Fibroblast of skin of right quadriceps (primary cell): ENCODE measurements around the gene GLRX3.
A peak's percentile ranks its signal among the peaks of the same experiment; 100 is the strongest.
"Not testable (repeated sequence)": the region's sequence is repeated elsewhere in the genome, so short reads cannot be mapped to it uniquely, and the experiment has no call there.

ENCODE experiments used
- DNase-seq: peaks from one replicate; pipeline ENCODE4 v3.0.0-alpha.2; 2013

GLRX3 gene

DNA sequence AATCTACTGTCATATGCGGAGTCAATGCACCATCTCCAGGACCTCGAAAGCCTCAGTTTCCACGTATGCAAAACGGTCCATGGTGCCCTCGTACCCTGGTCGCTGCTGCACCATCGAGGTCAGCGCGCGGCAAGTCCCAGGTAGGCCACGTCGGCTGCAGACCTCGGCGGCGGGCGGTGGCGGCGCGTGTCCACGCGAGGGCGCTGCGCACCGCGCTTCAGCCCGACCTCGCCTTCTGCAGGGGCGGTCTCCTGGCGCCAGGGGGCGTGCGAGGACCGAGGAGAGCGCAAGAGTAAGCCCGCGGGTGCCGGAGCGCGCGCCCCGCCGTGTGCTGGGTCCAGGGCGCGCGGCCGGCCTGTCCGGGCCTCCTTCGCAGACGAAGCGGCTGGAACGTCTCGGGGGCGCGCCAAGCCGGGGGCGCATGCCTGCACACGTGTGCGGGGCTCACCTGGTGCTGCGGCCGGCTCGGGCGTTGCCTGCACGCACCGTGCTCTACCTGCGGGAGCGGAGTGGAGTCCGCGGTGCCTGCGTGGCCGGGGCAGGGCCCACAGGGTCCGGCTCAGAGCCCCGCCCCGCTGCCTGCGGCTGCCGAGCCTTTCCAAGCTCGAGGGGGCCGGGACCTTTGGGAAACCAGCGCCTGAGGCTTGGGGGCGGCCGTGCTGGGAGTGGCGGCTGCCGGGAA is 54.0 kb downstream of the GLRX3 start:
- DNase-seq, result peak; percentile 82

DNA sequence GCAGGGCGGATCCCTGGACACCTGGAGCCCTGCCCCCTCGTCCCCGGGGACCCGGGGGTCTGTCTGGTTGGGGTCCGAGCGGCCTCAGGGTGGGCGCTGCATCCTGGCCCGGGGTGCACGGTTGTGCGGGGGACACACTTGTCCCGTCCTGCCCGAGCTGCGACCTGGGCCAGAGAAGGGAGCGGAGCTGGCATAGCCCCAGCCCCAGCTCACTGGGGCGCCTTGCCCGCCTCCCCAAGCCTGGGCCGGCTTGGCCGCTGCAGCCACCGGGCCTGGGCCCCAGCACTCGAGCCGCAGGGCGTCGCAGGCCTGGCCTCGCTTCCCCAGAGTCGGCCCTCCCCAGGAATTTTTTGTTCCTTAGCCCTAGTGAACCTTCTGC is 54.5 kb downstream of the GLRX3 start:
- DNase-seq, result no peak

DNA sequence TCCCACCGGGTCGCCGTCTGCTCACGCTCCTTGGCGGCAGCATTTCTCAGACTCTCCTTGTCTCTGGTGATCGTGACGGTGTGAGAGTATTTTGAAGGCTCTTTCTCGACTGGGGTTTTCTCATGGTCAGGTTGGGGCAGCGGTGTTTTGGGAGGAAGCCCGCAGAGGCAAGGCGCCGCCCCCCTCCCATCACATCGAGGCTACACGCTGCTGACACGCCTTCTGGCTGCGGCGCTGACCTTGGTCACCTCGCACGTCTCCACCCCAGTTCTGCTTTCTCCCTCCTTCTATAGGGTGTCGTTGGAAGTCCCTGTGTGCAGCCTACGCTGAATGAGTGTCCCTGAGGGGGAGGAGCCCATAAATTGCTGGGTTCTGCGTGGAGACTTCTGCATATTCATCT is 55.2 kb downstream of the GLRX3 start:
- no peak for DNase-seq

DNA sequence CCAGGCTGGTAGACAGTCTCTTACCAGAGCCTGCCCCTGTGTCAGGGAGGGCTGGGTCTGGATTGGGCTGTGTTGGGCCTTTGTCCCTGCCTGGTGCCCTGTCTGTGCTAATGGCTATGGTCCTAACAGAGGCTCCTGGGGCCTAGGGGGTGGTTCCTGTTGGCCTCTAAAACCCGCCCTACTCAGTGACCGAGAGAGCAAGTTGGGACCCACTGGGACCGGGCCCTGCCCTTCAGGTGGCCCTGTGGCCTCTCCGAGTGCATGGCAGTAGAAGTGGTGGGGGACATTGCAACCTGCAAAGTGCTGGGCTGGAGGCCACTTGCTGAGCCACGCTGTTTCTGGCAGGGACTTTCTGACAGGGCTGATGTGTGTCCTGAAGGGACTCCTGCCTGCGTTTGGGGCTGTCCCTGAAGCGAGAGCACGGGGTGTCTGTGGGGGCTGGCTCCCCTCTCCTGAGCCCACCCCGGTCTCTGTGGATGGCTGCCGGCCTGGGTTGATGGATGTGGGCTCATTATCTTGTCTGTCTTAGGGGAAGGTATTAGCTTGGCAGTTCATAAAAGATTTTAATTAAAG is 56.2 kb downstream of the GLRX3 start:
- DNase-seq, result no peak

DNA sequence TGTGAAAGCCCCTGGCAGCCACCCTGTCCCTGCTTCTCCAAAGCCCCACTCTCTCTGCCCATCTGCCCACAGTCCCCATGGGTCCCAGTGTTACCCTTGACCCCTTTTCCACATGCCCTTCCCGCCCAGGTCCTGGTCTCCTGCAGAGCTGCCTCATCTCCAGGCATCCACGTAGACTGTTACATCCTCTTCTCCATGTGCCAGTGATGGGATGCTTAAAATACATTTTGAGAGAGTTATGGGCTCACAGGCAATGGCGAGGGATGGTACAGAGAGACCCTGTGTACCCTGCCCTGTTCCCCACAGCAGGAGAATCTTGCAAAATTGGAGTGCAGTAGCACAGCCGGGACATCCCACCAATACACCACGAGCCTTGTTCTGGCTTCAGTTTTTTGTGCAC is 56.8 kb downstream of the GLRX3 start:
- no peak for DNase-seq

DNA sequence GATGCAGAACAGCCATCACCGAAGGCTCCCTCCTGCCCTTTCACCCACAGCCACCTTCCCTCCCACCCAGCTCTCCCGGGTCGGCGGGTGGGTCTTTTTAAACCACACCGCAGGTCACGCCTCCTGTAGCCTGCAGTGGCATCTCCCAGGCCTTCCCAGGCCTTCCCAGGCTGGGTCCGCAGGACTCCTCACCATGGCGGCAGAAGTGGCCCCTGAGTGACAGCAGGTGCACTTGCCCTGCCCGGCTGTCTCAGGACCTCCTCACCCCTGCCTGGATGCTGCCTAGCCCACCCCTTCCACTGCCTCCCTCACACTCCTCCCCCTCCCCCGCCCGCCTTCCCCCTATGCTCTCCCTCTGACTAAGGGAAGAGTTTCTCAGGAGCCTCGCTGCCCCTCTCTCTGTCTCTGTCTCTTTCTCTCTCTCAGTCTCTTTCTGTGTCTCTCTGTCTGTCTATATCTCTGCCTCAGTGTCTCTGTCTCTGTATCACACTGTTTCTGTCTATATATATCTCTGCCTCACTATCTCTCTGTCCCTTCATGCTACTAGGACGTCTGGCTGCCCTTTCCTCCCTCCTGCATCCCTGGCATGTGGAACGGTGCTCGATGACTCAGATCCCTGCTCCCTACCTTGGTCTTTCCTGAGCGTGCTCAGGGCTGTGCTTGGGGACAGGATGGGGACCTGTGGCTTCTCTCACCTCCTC is 57.5 kb downstream of the GLRX3 start:
- no peak for DNase-seq

DNA sequence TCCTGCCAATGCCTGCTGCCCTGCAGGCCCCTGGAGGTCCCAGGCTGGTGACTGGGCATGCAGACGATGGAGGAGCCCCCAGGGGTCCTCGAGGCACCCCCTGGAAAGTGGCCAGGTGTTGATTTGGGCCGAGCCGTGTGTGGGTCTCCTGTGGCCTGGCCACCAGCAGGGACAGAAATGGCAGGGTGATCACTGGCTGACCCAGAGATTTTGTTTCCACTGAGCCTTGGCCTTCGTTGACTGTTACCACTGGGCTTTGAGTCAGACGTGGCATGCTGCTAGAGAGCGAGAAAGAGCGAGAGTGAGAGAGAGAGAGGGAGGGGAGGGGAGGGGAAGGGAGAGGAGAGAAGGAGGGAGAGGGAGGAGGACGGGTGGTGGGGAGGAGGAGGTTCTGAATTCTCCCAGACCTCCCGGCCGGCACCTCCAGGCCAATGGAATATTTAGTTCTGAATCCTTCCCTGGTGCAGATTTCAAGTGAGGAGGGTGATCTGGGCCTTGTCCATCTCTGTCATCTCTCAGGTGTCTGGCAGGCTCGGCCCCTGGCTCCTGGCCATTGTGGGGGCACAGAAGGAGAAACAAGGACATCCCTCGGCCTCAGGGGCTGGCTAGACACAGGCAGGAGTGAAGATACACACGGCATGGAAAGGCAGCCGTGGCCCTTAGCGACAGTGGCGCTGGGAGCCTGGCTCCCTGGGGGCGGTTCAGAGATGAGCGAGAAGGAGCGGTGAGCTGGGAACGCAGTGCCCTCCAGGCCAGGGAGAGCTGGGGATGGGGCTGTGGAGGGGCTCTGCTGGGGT is 58.2 kb downstream of the GLRX3 start:
- DNase-seq, result no peak

DNA sequence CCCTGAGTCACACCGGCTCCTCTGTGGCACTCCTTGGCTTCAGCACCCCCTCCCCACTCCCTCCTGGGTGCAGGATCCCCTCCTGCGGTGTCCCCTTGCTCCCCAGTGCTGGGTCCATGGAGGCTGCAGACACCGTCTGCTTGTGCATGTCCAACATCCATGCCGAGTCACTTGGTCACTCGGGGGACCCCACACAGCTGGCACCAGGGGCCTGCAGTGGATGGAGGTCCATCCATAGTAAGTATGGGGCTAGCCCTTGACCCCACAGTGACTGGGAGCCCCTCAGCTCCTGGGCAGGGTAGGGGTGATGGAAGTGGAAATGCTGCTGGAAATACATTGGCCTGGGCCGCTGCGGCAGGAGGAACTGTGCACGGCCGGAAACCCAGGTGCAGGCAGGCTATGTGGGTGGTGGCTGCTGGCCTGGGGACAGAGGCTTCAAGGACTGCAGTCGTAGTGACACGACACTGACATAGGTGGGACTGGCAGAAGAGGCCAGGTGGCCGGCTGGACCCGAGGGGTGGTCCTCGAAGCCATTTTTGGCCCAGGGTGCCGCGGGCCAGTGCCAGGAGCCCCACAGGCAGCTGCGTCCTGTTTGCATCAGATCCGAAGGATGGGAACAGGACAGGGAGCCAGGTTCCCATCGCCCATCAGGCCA is 58.9 kb downstream of the GLRX3 start:
- DNase-seq, result no peak

DNA sequence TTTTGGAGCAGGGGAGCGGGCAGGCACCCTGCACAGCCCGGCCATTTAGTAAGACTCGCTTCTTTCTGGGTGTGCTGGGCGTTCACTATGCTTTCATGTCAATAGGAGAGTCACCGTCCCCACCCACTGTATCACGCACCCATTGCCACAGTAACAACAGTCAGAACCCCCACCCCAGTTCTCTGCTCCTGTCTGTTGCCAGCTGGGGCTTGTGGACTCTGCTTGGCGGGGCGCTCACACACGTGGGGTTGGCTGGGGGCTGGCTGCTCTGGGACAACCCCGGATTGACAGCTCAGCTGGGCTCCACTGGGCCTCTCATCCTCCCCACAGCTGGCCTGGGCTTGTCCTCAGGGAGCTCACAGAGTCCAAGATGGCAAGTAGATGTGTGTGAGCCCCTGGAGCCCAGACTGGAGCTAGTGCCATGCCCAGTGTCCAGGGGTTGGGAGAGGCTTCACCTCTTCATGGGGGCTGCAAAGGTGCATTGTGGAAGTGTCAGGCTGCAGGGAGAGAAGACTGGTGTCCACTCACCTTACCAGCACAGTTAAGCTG is 59.6 kb downstream of the GLRX3 start:
- DNase-seq, result no peak

DNA sequence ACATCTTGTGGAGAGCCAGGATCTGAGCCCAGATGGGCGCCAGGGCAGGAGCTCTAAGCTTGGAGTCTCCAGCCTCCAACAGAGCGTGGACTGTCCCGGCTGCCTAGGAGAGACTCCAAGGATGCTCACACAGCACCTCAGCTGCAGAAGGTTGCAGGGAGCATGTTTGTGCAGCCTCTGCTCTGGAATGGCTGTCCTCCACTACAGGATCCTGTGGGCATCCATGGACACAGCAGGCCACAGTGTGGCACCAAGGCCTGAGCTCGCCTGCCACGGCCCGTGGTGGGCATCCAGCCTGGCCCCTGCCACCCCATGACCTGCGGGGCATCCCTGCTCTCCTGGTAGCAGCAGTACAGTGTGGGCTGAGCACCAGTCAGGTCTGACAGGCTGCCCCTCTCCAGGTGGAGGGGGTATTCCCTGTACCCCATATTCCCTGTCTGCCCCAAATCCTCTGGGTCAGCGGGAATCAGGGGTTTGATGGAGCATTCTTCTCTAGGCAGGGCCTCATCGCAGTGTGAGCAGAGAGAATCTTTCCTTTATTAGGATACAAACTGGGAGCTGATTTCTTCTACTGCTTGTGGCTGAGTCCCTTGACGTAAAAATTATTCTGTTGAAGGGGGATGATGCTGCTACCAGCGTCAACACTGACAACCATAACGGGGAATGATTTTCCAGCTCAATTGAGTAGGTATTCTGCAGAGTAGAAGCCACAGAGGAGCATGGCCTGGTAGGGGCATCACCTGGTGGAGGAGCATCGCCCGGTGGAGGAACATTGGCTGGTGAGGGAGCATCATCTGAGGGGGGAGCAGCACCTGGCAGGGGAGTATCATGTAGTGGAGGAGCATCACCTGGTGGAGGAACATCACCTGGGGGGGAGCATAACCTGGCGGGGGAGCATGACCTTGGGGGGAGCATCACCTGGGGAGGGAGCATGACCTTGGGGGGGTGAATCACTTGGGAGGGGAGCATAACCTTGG is 60.6 kb downstream of the GLRX3 start:
- DNase-seq, result no peak

DNA sequence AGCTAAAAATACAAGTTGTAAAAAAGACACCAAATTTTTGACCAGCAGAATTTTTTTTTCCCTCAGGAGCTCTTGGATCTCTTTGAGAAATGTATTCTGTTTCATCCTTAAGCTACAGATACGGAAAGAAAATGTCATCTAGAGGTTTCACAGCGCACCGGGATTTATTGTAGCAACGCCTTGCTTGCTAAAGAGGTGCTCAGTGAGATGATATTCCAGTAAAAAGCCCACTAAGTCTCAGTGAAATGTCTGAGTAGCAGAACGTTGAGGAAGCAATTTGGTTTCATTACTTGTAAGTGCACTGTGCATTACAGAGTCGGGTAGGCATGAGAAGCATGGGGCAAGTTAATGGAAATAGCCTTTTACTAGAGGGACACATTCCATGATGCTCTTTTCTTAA is 62.5 kb downstream of the GLRX3 start:
- no peak for DNase-seq

DNA sequence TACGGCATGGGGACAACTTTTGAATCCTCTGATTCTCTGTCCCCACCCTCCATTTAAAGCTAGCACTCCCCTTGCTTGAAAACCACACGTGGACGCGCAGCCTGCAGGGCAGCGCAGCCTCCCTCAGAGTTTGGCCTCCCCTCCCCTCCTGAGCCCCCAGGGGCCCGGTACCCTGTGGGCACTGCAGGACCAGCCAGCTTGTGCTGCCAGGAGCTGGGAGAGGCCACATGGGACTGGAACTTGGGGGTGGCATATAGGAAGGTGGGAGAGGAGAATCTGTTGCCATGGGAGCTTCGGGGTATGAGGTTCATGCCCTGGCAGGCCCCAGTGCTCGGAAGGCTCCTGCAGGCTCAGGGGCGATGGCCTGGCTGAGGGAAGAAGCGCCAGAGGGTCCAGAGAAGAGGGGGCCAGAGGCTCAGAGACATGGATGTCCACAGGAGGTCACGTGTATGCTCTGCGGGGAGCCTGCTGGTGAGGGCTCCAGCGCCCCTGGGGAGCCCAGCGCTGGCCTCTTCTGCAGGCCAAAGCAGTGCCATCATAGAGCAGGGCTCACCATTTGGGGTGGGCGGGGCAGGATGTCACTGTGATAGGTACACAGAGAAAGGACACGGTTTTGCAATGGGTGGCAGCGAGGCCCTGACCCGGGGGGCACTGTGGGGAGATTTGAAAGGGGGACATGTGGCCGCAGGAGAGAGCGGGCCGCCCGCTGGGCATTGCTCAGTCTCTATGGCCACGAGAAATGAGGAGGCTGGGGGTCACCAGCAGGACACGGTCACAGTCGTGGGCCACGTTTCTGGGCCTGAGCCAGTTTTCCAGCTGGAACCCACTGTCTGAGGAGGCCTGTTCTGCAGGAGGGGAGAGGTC is 64.2 kb downstream of the GLRX3 start:
- no peak for DNase-seq

DNA sequence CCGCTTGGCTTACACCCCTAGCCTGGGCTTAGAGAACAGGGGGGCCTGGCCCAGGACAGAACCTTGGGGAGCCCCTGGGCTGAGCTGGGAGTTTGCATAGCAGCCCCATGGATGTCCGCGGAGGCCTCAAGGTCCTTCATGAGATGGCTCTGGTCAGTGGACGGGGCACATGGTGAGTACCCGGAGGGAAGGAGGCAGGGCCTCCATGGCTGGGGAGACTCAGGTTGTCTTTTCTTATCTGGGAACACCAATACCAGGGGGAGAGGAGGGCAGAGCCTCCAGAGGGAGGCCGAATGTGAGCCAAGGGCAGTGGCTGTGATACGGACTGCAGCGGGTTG is 64.8 kb downstream of the GLRX3 start:
- no peak for DNase-seq

DNA sequence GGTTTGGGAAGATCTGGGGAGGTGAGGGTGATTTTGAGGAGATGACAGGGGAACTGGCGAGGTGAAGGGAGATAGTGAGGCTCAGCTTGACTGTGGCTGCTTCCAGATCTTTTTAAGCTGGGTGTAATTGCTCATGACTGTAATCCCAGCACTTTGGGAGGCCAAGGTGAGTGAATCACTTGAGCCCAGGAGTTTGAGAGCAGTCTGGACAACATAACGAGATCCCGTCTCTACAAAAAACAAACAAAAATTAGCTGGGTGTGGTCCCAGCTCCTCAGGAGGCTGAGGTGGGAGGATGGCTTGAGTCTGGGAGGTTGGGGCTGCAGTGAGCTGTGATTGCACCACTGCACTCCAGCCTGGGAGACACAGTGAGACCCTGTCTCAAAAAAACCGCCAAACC is 66.0 kb downstream of the GLRX3 start:
- not testable (repeated sequence) for DNase-seq

DNA sequence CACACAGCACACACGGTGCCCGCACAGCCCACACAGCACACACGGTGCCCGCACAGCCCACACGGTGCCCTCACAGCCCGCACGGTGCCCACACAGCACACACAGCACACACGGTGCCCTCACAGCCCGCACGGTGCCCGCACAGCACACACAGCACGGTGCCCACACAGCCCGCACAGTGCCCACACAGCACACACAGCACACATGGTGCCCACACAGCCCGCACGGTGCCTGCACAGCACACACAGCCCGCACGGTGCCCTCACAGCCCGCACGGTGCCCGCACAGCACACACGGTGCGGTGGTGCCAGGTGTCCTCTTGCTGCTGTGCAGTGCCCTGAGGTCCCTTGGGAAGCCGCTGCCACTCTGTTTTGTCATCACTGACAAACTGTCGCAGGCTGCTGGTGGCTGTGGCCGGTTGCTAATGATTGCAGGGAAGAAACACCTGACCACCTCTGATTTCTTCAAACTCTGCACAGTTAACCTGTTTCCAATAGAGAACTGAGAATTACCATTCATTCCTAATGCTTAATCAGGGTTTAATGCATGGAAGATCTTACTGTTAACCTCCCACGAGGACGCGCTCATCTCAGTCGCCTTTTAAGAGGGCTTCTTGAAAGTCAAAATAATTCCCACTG is 66.9 kb downstream of the GLRX3 start:
- no peak for DNase-seq

DNA sequence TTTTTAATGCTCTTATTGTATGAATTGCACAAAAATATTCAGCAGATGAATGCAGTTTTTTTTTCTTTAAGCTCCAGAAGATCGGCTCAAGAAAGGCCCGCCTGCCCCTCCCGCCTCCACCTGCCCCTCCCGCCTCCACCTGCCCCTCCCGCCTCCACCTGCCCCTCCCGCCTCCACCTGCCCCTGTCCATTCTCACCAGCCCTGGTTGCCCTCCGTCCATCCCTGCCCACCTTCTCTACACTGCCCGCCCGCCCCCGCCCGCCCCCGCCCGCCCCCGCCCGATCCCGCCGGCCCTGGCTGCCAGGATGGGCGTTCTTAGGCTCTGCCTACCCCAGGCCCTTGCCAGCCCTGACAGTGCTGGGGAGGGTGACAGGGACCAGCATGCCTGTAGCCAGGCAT is 67.4 kb downstream of the GLRX3 start:
- no peak for DNase-seq

DNA sequence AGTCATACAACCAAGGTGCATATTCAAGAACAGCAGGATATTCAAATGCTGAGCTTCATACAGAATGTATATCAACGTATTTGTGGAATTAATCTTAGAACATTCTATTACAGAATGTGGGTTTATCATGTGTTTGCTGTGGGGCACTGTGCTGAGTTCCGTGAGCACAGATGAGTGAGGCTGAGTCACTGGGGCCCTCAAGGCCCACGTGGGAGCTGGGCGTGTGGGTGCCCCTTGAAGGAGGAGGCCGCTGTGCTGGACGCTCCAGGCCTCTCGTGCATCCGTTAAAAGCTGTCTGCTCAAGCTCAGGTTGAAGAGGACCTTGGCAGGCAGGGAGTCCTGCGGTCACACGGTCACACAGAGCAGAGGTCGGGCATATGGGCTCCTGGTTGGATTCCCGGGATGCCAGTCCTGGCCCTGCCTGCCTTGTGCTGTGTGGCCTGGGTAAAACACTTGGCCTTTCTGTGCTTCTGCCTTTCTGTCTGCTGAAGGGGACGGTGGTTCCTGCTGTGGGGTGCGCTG is 70.1 kb downstream of the GLRX3 start:
- no peak for DNase-seq

DNA sequence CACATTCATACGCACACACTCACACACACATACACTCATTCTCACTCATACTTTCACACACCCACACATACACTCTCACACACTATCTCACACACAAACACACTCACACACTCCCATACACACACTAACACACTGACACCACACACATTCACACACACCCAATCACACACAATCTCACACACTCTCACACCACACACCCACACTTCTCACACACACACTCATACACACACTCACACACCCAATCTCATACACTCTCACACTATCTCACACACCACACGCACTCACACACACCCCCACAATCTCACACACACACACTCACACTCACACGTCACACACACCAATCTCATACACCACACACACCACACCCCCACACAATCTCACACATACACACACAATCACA is 71.0 kb downstream of the GLRX3 start:
- DNase-seq, result no peak

DNA sequence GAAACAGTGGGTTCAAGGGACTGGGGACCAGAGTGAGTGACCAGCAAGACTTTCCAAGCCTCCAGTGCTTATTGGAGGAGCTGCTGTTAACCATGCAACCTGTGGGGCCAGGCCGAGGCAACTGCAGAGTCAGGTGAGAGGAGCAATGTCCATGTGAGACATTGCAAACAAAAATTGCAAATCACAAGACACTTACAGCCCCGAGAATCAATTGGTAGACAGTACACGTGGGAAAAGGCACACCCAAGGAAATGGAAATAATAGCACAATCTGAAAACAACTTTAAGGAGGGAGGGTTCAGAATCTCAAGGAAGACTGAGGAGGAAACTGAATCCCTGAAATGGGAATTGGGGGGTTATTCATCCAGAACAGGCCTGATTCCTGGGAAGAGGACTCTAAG is 72.6 kb downstream of the GLRX3 start:
- DNase-seq, result no peak

DNA sequence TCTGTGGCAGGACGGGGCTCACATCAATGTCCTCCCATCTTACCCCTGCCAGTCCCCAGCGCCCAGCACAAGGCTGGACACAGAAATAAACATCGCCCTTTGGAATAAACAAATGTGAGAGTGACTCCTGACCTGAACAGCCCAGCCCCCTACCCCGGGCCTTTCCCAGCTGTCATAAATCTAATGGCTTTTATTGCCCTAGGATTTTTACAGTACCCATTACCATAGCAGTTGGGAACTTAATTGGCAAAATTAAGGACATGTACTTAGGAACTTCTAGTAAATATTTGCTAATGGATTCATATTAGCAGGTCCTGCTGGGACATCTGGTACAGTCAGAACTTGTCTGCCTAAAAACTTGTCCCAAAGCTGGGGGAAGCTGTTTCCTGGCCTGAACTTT is 76.6 kb downstream of the GLRX3 start:
- DNase-seq, result no peak
